Gastrocnemius medialis (tissue), 4 donors: Measurements from ENCODE around the gene EPB41L4B. TPM values are rescaled to one million over a fixed set of nuclear protein-coding genes. Genes with fewer than 3 reads are reported as not detected.

Experiments used
- ATAC-seq, 2 donors: fragments of 150-250 bp; one replicate each; pipeline ENCODE4 v1.9.1; 2016
- DNase-seq, 2 donors: peaks; one replicate each; pipeline ENCODE4 v3.0.0-alpha.2; 2019
- H3K27ac ChIP-seq, 4 donors: fragments of 200-600 bp; sonication (generic); 1 replicate in 1 of 4; 2 replicates in 3 of 4; pipeline ENCODE4 v1.5.1; 2016 to 2018; ENCODE audit warnings: mild to moderate bottlenecking in 2 of 4, moderate library complexity in 1 of 4
- H3K27me3 ChIP-seq, 3 donors: fragments of 200-600 bp; sonication (generic) in 2 of 3; 1 replicate in 1 of 3; 2 replicates in 2 of 3; pipeline versions ENCODE4 v1.5.1 to v1.6.0; 2016 to 2019; ENCODE audit warnings: mild to moderate bottlenecking in 1 of 3, moderate library complexity in 1 of 3
- H3K36me3 ChIP-seq, 2 donors: fragments of 200-600 bp; sonication (generic) in 1 of 2; one replicate each; pipeline ENCODE4 v1.5.1; 2017 to 2018
- H3K4me1 ChIP-seq, 2 donors: fragments of 200-600 bp; sonication (generic) in 1 of 2; one replicate each; pipeline ENCODE4 v1.5.1; 2016 to 2017; ENCODE audit warnings: mild to moderate bottlenecking in 2 of 2
- H3K4me3 ChIP-seq, 4 donors: fragments of 200-600 bp; sonication (generic) in 3 of 4; 1 replicate in 1 of 4; 2 replicates in 3 of 4; pipeline ENCODE4 v1.5.1; 2016 to 2019; ENCODE audit warnings: mild to moderate bottlenecking in 2 of 4
- H3K9me3 ChIP-seq, 3 donors: fragments of 200-600 bp; sonication (generic) in 2 of 3; 1 replicate in 1 of 3; 2 replicates in 2 of 3; pipeline ENCODE4 v1.5.1; 2016 to 2019
- CTCF ChIP-seq, 5 experiments: fragments of 450-650 bp in 3 of 5; fragments of 200-600 bp in 2 of 5; sonication (generic) in 2 of 5; IDR thresholded peaks in 4 of 5; conservative IDR thresholded peaks in 1 of 5; 1 replicate in 4 of 5; 2 replicates in 1 of 5; pipeline ENCODE4 v1.5.1; 2016 to 2019; ENCODE audit warnings: antibody characterized with exemption in 5 of 5, mild to moderate bottlenecking in 3 of 5, moderate library complexity in 3 of 5
- POLR2A ChIP-seq, 2 donors: fragments of 450-650 bp; IDR thresholded peaks; one replicate each; pipeline ENCODE4 v1.6.1; 2017; ENCODE audit warnings: antibody characterized with exemption in 2 of 2, mild to moderate bottlenecking in 2 of 2, moderate library complexity in 2 of 2
- in situ Hi-C, 4 donors: fragments of 200-750 bp; cut with MboI; loops; one replicate each; pipeline versions ENCODE4 v1.15.0 to v1.8.0; 2017; ENCODE audit warnings: low sequenced_read_pairs in 4 of 4
- intact Hi-C: fragments of 100-400 bp; cut with DNase I; formaldehyde crosslinking; loops from one replicate; pipeline ENCODE4 v1.15.1; 2023; ENCODE audit warnings: low total_unique reads
- total RNA-seq, 4 donors: library from RNA; depleted of rRNA; stranded (reverse); fragments of >200 nt; gene quantifications; one replicate each; pipeline versions ENCODE4 v1.1.0 to v1.2.3, GENCODE V29; 2016

EPB41L4B gene
- total RNA-seq, 4 donors from 2014 or later: 3.8 to 6.9 (median 6.1) TPM

- ATAC-seq (no peak), DNase-seq (no peak)
- intact Hi-C loops: loop anchor here (2.0 kb wide), 1 partner anchor 45 kb away; no protein-coding TSS in a partner anchor
- Histone ChIP-seq H3K4me1 (peaks cover 16 to 23% of the 10 kb centered on the region in 2 donors), H3K36me3 (no peaks in the 10 kb centered on the region), H3K27me3 (no peaks in the 10 kb centered on the region), H3K4me3 (no peak overlapping the region), H3K27ac (peak overlapping the region; percentile 29 to 68 (median 53)), H3K9me3 (no peaks in the 10 kb centered on the region)
- in situ Hi-C loops: no loop called here
- TF ChIP-seq POLR2A (IDR thresholded peaks at IDR 0.05) (no peak), CTCF (IDR thresholded peaks at IDR 0.05 in 4 of 5, conservative IDR thresholded peaks at IDR 0.05 in 1 of 5) (no peak)
Measured at GRCh38 chr9:109272045-109272444, 48.8 kb downstream of the EPB41L4B start.

- Histone ChIP-seq H3K9me3 (no peaks in the 10 kb centered on the region), H3K4me1 (peaks cover 16 to 23% of the 10 kb centered on the region in 2 donors), H3K4me3 (no peak overlapping the region), H3K36me3 (no peaks in the 10 kb centered on the region), H3K27me3 (no peaks in the 10 kb centered on the region), H3K27ac (peak overlapping the region; percentile 29 to 68 (median 53))
- TF ChIP-seq POLR2A (IDR thresholded peaks at IDR 0.05) (no peak), CTCF (IDR thresholded peaks at IDR 0.05 in 4 of 5, conservative IDR thresholded peaks at IDR 0.05 in 1 of 5) (no peak)
- intact Hi-C loops (no loop called here), in situ Hi-C loops (no loop called here)
- DNase-seq (peak; percentile 26 to 39), ATAC-seq (peak; percentile 75 to 80)
Measured at GRCh38 chr9:109270971-109271925, 49.6 kb downstream of the EPB41L4B start.

- H3K27ac ChIP-seq: peak overlapping the region in 1 of 4 donors; percentile 64
- intact Hi-C loops: no loop called here
- ATAC-seq (no peak), DNase-seq (no peak)
- H3K4me3 ChIP-seq: no peak overlapping the region
- no peaks in the 10 kb centered on the region for H3K36me3 ChIP-seq
- TF ChIP-seq POLR2A (IDR thresholded peaks at IDR 0.05) (no peak), CTCF (IDR thresholded peaks at IDR 0.05 in 4 of 5, conservative IDR thresholded peaks at IDR 0.05 in 1 of 5) (no peak)
- in situ Hi-C loops: no loop called here
- H3K9me3 ChIP-seq: no peaks in the 10 kb centered on the region
- H3K4me1 ChIP-seq: peaks cover 14 to 27% of the 10 kb centered on the region in 2 donors
- no peaks in the 10 kb centered on the region for H3K27me3 ChIP-seq
Measured at GRCh38 chr9:109270441-109270840, 50.4 kb downstream of the EPB41L4B start.

- H3K9me3 ChIP-seq: no peaks in the 10 kb centered on the region
- no peak overlapping the region for H3K27ac ChIP-seq
- H3K36me3 ChIP-seq: no peaks in the 10 kb centered on the region
- intact Hi-C loops (no loop called here), in situ Hi-C loops (no loop called here)
- TF ChIP-seq POLR2A (IDR thresholded peaks at IDR 0.05): no peak
- DNase-seq: no peak
- H3K4me1 ChIP-seq: peaks cover 8 to 24% of the 10 kb centered on the region in 2 donors
- H3K27me3 ChIP-seq: no peaks in the 10 kb centered on the region
- no peak overlapping the region for H3K4me3 ChIP-seq
- no peak for ATAC-seq
Measured at GRCh38 chr9:109269839-109270238, 51.0 kb downstream of the EPB41L4B start.

- intact Hi-C loops (no loop called here), in situ Hi-C loops (no loop called here)
- Histone ChIP-seq H3K4me3 (no peak overlapping the region), H3K36me3 (no peaks in the 10 kb centered on the region), H3K27me3 (no peaks in the 10 kb centered on the region), H3K27ac (no peak overlapping the region), H3K9me3 (no peaks in the 10 kb centered on the region), H3K4me1 (peaks cover 3 to 22% of the 10 kb centered on the region in 2 donors)
- TF ChIP-seq POLR2A (IDR thresholded peaks at IDR 0.05): no peak
- no peak for TF ChIP-seq CTCF (IDR thresholded peaks at IDR 0.05 in 4 of 5, conservative IDR thresholded peaks at IDR 0.05 in 1 of 5)
- ATAC-seq (no peak), DNase-seq (no peak)
Measured at GRCh38 chr9:109269081-109269480, 51.8 kb downstream of the EPB41L4B start.
